IMR-90 (cell line): ENCODE results near the gene STRN. TPM values are rescaled to one million over a fixed set of nuclear protein-coding genes. Genes with fewer than 3 reads are reported as not detected.

ENCODE experiments used
- ATAC-seq: fragments of 200-7000 bp; cut with Tn5 transposase; 2 replicates; pipeline ENCODE4 v1.9.1; 2020; ENCODE audit warnings: low read depth, mild to moderate bottlenecking, moderate library complexity
- BruUV-seq: library from RNA; stranded (reverse); fragments of 400-500 nt; replicated peaks from 2 replicates; lab custom pipeline; 2021; lab: Mats Ljungman, UMichigan
- CTCF ChIA-PET: fragments of 300-600 bp; formaldehyde crosslinking; extraction: SDS; loops from one replicate; lab custom pipeline; 2021; ENCODE audit warnings: antibody characterized with exemption; lab: Yijun Ruan, JAX
- POLR2A ChIA-PET: fragments of 300-600 bp; sonication (Branson Sonifier 250); formaldehyde crosslinking; loops from one replicate; lab custom pipeline; 2022; ENCODE audit warnings: antibody characterized with exemption; ENCODE audit not compliant: unreplicated experiment; lab: Charles Lee
- DNase-seq: peaks from one replicate; pipeline ENCODE4 v3.0.0; 2013
- H2AFZ ChIP-seq: replicated peaks from 2 replicates; pipeline ENCODE3; 2013; ENCODE audit warnings: low read length, mild to moderate bottlenecking; ENCODE audit not compliant: poor library complexity
- H2AK5ac ChIP-seq: 2 replicates; pipeline ENCODE4 v1.6.1; 2013; ENCODE audit warnings: low read depth, low read length, inconsistent platforms
- H2AK9ac ChIP-seq: replicated peaks from 2 replicates; pipeline ENCODE3; 2013; ENCODE audit warnings: mild to moderate bottlenecking, low read depth, low read length, moderate library complexity; ENCODE audit not compliant: poor library complexity
- H2BK120ac ChIP-seq: 2 replicates; pipeline ENCODE4 v1.6.1; 2013; ENCODE audit warnings: low read depth, low read length, inconsistent platforms
- H2BK15ac ChIP-seq: 3 replicates; pipeline ENCODE4 v1.6.1; 2013; ENCODE audit warnings: low read depth, low read length, inconsistent platforms
- H2BK20ac ChIP-seq: 2 replicates; pipeline ENCODE4 v1.6.1; 2013; ENCODE audit warnings: low read depth, mild to moderate bottlenecking, inconsistent platforms, low read length, moderate library complexity
- H2BK5ac ChIP-seq: 2 replicates; pipeline ENCODE4 v1.6.1; 2013; ENCODE audit warnings: mild to moderate bottlenecking, low read depth, low read length, inconsistent platforms; ENCODE audit not compliant: poor library complexity, severe bottlenecking
- H3K14ac ChIP-seq: replicated peaks from 2 replicates; pipeline ENCODE4 v1.6.1; 2013; ENCODE audit warnings: low read depth, low read length, inconsistent platforms
- H3K18ac ChIP-seq: 2 replicates; pipeline ENCODE4 v1.6.1; 2013; ENCODE audit warnings: low read depth, low read length, control low read depth
- H3K23ac ChIP-seq: 2 replicates; pipeline ENCODE4 v1.6.1; 2013; ENCODE audit warnings: low read depth, low read length, inconsistent platforms
- H3K27ac ChIP-seq: 2 replicates; pipeline ENCODE4 v1.5.1; 2013; ENCODE audit warnings: mild to moderate bottlenecking, control low read depth, low read length; ENCODE audit not compliant: insufficient read depth
- H3K27me3 ChIP-seq: 2 replicates; pipeline ENCODE4 v1.6.1; 2013; ENCODE audit warnings: low read length; ENCODE audit not compliant: control insufficient read depth, insufficient read depth
- H3K36me3 ChIP-seq: 2 replicates; pipeline ENCODE4 v1.6.1; 2013; ENCODE audit warnings: low read length, mixed read lengths; ENCODE audit not compliant: control insufficient read depth, insufficient read depth
- H3K4ac ChIP-seq: 2 replicates; pipeline ENCODE4 v1.6.1; 2013; ENCODE audit warnings: low read depth, low read length, inconsistent platforms
- H3K4me1 ChIP-seq: 2 replicates; pipeline ENCODE4 v1.6.1; 2013; ENCODE audit warnings: low read length, mixed read lengths; ENCODE audit not compliant: control insufficient read depth, insufficient read depth
- H3K4me2 ChIP-seq: 2 replicates; pipeline ENCODE4 v1.6.1; 2013; ENCODE audit warnings: low read depth, mild to moderate bottlenecking, control low read depth, low read length, moderate library complexity
- H3K4me3 ChIP-seq: 2 replicates; pipeline ENCODE4 v1.5.1; 2013; ENCODE audit warnings: low read depth, mild to moderate bottlenecking, control low read depth, low read length, moderate library complexity; ENCODE audit not compliant: insufficient read depth
- H3K56ac ChIP-seq: 2 replicates; pipeline ENCODE4 v1.6.1; 2013; ENCODE audit warnings: low read length, inconsistent platforms; ENCODE audit not compliant: insufficient read depth; ENCODE audit errors: extremely low read depth
- H3K79me1 ChIP-seq, 2 experiments: 2 replicates each; pipeline ENCODE4 v1.6.1; 2013; ENCODE audit warnings: low read length in 2 of 2, inconsistent platforms in 1 of 2, low read depth in 1 of 2
- H3K9ac ChIP-seq: 2 replicates; pipeline ENCODE4 v1.6.1; 2013; ENCODE audit warnings: low read depth, low read length, control low read depth
- H3K9me1 ChIP-seq: 2 replicates; pipeline ENCODE4 v1.6.1; 2013; ENCODE audit warnings: low read length, inconsistent platforms; ENCODE audit not compliant: insufficient read depth
- H3K9me3 ChIP-seq: 2 replicates; pipeline ENCODE4 v1.6.1; 2013; ENCODE audit warnings: low read length; ENCODE audit not compliant: control insufficient read depth, insufficient read depth
- H4K20me1 ChIP-seq: 2 replicates; pipeline ENCODE4 v1.6.1; 2013; ENCODE audit warnings: low read length, inconsistent platforms; ENCODE audit not compliant: insufficient read depth
- H4K5ac ChIP-seq: 2 replicates; pipeline ENCODE4 v1.6.1; 2013; ENCODE audit warnings: mild to moderate bottlenecking, low read depth, low read length, control low read depth
- H4K8ac ChIP-seq, 2 experiments: 2 replicates each; pipeline ENCODE4 v1.6.1; 2013; ENCODE audit warnings: low read depth in 2 of 2, low read length in 2 of 2, control low read depth in 1 of 2, inconsistent platforms in 1 of 2
- H4K91ac ChIP-seq: 2 replicates; pipeline ENCODE4 v1.6.1; 2013; ENCODE audit warnings: low read depth, low read length, inconsistent platforms; ENCODE audit not compliant: insufficient read depth
- CHD1 ChIP-seq: IDR thresholded peaks from 2 replicates; pipeline ENCODE4 v1.6.1; 2012; ENCODE audit warnings: low read depth, low read length, improper control_type of control experiment
- CTCF ChIP-seq: conservative IDR thresholded peaks from 2 replicates; pipeline ENCODE4 v1.5.1; 2012; ENCODE audit warnings: mild to moderate bottlenecking, low read depth, low read length, improper control_type of control experiment
- MXI1 ChIP-seq: IDR thresholded peaks from 2 replicates; pipeline ENCODE4 v1.6.1; 2012; ENCODE audit warnings: low read depth, mild to moderate bottlenecking, low read length, moderate library complexity, borderline replicate concordance
- NFE2L2 ChIP-seq: fragments of 150-350 bp; IDR thresholded peaks from 2 replicates; pipeline ENCODE4 v1.6.1; 2016; ENCODE audit warnings: low read depth, mild to moderate bottlenecking, low read length
- POLR2A ChIP-seq: IDR thresholded peaks from 2 replicates; pipeline ENCODE4 v1.6.1; 2012; ENCODE audit warnings: mild to moderate bottlenecking, low read depth, low read length
- RAD21 ChIP-seq: IDR thresholded peaks from 2 replicates; pipeline ENCODE4 v1.6.1; 2012; ENCODE audit warnings: low read length, improper control_type of control experiment
- SMC3 ChIP-seq: fragments of 150-350 bp; IDR thresholded peaks from 2 replicates; pipeline ENCODE4 v1.6.1; 2016; ENCODE audit warnings: low read depth, mild to moderate bottlenecking, antibody characterized with exemption, low read length, moderate library complexity
- WGBS, 2 experiments: methylation state at CpG; one replicate each; pipeline versions ENCODE4 v1.1.5 to v1.1.7; 2013; ENCODE audit warnings: missing lambda C conversion rate in 2 of 2; ENCODE audit not compliant: insufficient read length in 1 of 2; ENCODE audit errors: extremely low coverage in 2 of 2; 5-methylcytosine and 5-hydroxymethylcytosine counted together
- dilution Hi-C: fragments of 300-500 bp; cut with HindIII; formaldehyde crosslinking; loops from one replicate; pipeline ENCODE4 v1.14.3; 2018; ENCODE audit warnings: low sequenced_read_pairs; ENCODE audit not compliant: unreplicated experiment
- in situ Hi-C: fragments of 300-500 bp; cut with MboI; formaldehyde crosslinking; loops from 3 replicates; pipeline ENCODE4 v1.14.3; 2019; ENCODE audit warnings: low sequenced_read_pairs, inconsistent platforms, mixed read lengths
- intact Hi-C: fragments of 100-400 bp; cut with micrococcal nuclease; formaldehyde crosslinking; loops from 2 replicates; pipeline ENCODE4 v1.10.0; 2022
- polyA plus RNA-seq, 3 experiments: library from polyadenylated mRNA; depleted of rRNA; stranded (reverse); fragments of >200 nt; gene quantifications; 2 replicates each; pipeline ENCODE4 v1.2.3, GENCODE V29; 2012; ENCODE audit warnings: low replicate concordance in 1 of 3
- total RNA-seq: library from RNA; depleted of rRNA; stranded (reverse); fragments of >200 nt; gene quantifications from 2 replicates; pipeline ENCODE4 v1.2.3, GENCODE V29; 2012

Gene STRN
- total and polyA plus RNA-seq, 2 of the 4 experiments (the other 2 are of a cell fraction) = 5.1 to 23.3 TPM

- peak overlapping the region; percentile 81; the same call in 1 of the 2 replicates for H3K14ac ChIP-seq
- H4K20me1 ChIP-seq = peaks cover 17% of the 10 kb centered on the region
- no peak overlapping the region for H2BK20ac ChIP-seq
- DNase-seq = peak; percentile 21
- H2BK5ac ChIP-seq = no peak overlapping the region
- H3K56ac ChIP-seq = peak overlapping the region; percentile 18; the same call in 1 of the 2 replicates
- peaks cover 17 to 52% of the 10 kb centered on the region in 2 experiments for H3K79me1 ChIP-seq
- no peak overlapping the region for H2AK5ac ChIP-seq
- POLR2A ChIA-PET = no interaction called here
- no peak overlapping the region for H4K5ac ChIP-seq
- H4K91ac ChIP-seq = no peak overlapping the region
- no peak overlapping the region for H2AK9ac ChIP-seq
- no peaks in the 10 kb centered on the region; the same call in 1 of the 2 replicates for H3K9me1 ChIP-seq
- H3K4me1 ChIP-seq = peaks cover 4% of the 10 kb centered on the region; the same call in 1 of the 2 replicates
- CTCF ChIA-PET = no interaction called here
- H3K9me3 ChIP-seq = no peaks in the 10 kb centered on the region
- no CpG with 5 or more reads among the region's 2 CpGs for WGBS, 2 experiments
- peak overlapping the region; percentile 82; the same call in 1 of the 2 replicates for H3K23ac ChIP-seq
- H2BK120ac ChIP-seq = no peak overlapping the region
- in situ Hi-C loops (no loop called here), dilution Hi-C loops (no loop called here), intact Hi-C loops (loop anchor here (1.0 kb wide), 1 partner anchor 75 kb away; no protein-coding TSS in a partner anchor)
- no peak overlapping the region for H4K8ac ChIP-seq
- H3K9ac ChIP-seq = peak overlapping the region; percentile 62
- H3K4me2 ChIP-seq = peak overlapping the region; percentile 71
- no peak overlapping the region for H3K4ac ChIP-seq
- H3K27me3 ChIP-seq = no peaks in the 10 kb centered on the region
- no peak for ATAC-seq
- TF ChIP-seq CTCF (no peak), NFE2L2 (no peak), MXI1 (no peak), RAD21 (no peak), SMC3 (no peak), CHD1 (no peak), POLR2A (no peak)
- H3K36me3 ChIP-seq = no peaks in the 10 kb centered on the region
- H2AFZ ChIP-seq = no peak overlapping the region
- H3K4me3 ChIP-seq = peak overlapping the region; percentile 74
- no TSS peak for BruUV-seq
- H2BK15ac ChIP-seq = no peak overlapping the region
- no peak overlapping the region for H3K27ac ChIP-seq
- H3K18ac ChIP-seq = no peak overlapping the region
Measured at GRCh38 chr2:36965206-36965605, 1.1 kb downstream of the STRN start.
